GM12878 (cell line): ENCODE data around the gene ZSWIM6.

ENCODE experiments used
- RAD21 ChIP-seq: IDR thresholded peaks from 2 replicates; pipeline ENCODE4 v1.6.1; 2011; ENCODE audit warnings: mild to moderate bottlenecking, low read depth, low read length, moderate library complexity; ENCODE audit not compliant: insufficient read depth
- REST ChIP-seq: IDR thresholded peaks from 2 replicates; pipeline ENCODE4 v1.6.1; 2012; ENCODE audit warnings: mild to moderate bottlenecking, low read depth, low read length
- TF ChIP-seq, protein P1 (sequence below): IDR thresholded peaks from 2 replicates; pipeline ENCODE4 v1.6.1; 2012; ENCODE audit warnings: low read depth, low read length, improper control_type of control experiment

- TF ChIP-seq REST (no peak), RAD21 (no peak)
- TF ChIP-seq, protein P1, sequence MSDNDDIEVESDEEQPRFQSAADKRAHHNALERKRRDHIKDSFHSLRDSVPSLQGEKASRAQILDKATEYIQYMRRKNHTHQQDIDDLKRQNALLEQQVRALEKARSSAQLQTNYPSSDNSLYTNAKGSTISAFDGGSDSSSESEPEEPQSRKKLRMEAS: no peak
These were observed 145.7 kb downstream of the ZSWIM6 start for GRCh38 chr5:61477788-61478187.
